HepG2 (cell line): ENCODE measurements around the gene ZNF19. TPM values are rescaled to one million over a fixed set of nuclear protein-coding genes. Genes with fewer than 3 reads are reported as not detected.
A peak's percentile ranks its signal among the peaks of the same experiment; 100 is the strongest.

Experiments
- AGO1 ChIP-seq: fragments of 200-400 bp; formaldehyde crosslinking; IDR thresholded peaks from 2 replicates; pipeline ENCODE4 v1.6.1; 2017; ENCODE audit warnings: mild to moderate bottlenecking, low read depth, low read length, moderate library complexity; ENCODE audit not compliant: poor library complexity, severe bottlenecking
- ETV6 ChIP-seq: sonication (generic); formaldehyde crosslinking; conservative IDR thresholded peaks from 2 replicates; pipeline ENCODE4 v1.4.0; 2020; ENCODE audit warnings: missing genetic modification reagents
- GATAD2A ChIP-seq: IDR thresholded peaks from 2 replicates; pipeline ENCODE4 v1.6.1; 2016
- GFI1 ChIP-seq: sonication (generic); formaldehyde crosslinking; IDR thresholded peaks from 2 replicates; pipeline ENCODE4 v1.5.0; 2020; ENCODE audit warnings: missing genetic modification reagents, mild to moderate bottlenecking, borderline replicate concordance
- HES4 ChIP-seq: sonication (generic); formaldehyde crosslinking; IDR thresholded peaks from 2 replicates; pipeline ENCODE4 v1.9.0; 2021; ENCODE audit warnings: mild to moderate bottlenecking, missing genetic modification reagents, borderline replicate concordance
- MAF1 ChIP-seq: sonication (generic); formaldehyde crosslinking; IDR thresholded peaks from 2 replicates; pipeline ENCODE4 v1.5.0; 2020; ENCODE audit warnings: missing genetic modification reagents, borderline replicate concordance
- NRL ChIP-seq: sonication (generic); formaldehyde crosslinking; IDR thresholded peaks from 2 replicates; pipeline ENCODE4 v1.5.0; 2020; ENCODE audit warnings: missing genetic modification reagents, mild to moderate bottlenecking, moderate library complexity, borderline replicate concordance
- SIX4 ChIP-seq: sonication (generic); formaldehyde crosslinking; IDR thresholded peaks from 2 replicates; pipeline ENCODE4 v1.4.0; 2020; ENCODE audit warnings: missing genetic modification reagents
- SUZ12 ChIP-seq: fragments of 150-350 bp; IDR thresholded peaks from 2 replicates; pipeline ENCODE4 v1.6.1; 2014; ENCODE audit warnings: low read depth, low read length
- TAF1 ChIP-seq: sonication (generic); formaldehyde crosslinking; IDR thresholded peaks from 2 replicates; pipeline ENCODE4 v1.4.0; 2020; ENCODE audit warnings: missing genetic modification reagents
- TEAD3 ChIP-seq: optimal IDR thresholded peaks from 2 replicates; pipeline ENCODE3; 2016; ENCODE audit warnings: borderline replicate concordance
- ZBTB21 ChIP-seq: sonication (generic); formaldehyde crosslinking; IDR thresholded peaks from 2 replicates; pipeline ENCODE4 v1.4.0; 2020; ENCODE audit warnings: missing genetic modification reagents
- ZMYM4 ChIP-seq: sonication (generic); formaldehyde crosslinking; IDR thresholded peaks from 2 replicates; pipeline ENCODE4 v1.8.1; 2023; ENCODE audit warnings: mild to moderate bottlenecking, missing genetic modification reagents
- ZNF343 ChIP-seq: sonication (generic); formaldehyde crosslinking; IDR thresholded peaks from 2 replicates; pipeline ENCODE4 v1.4.0; 2020; ENCODE audit warnings: mild to moderate bottlenecking, missing genetic modification reagents
- ZNF546 ChIP-seq: sonication (generic); formaldehyde crosslinking; conservative IDR thresholded peaks from 2 replicates; pipeline ENCODE4 v1.8.1; 2023; ENCODE audit warnings: mild to moderate bottlenecking, missing genetic modification reagents
- polyA plus RNA-seq, 8 experiments: library from polyadenylated mRNA; depleted of rRNA in 3 of 8; stranded (reverse) in 7 of 8; unstranded in 1 of 8; fragments of >200 nt; fragmentation: Illumina TruSeq in 4 of 8; extraction: Trizol in 4 of 8; gene quantifications; 2 replicates each; pipeline versions ENCODE4 v1.2.1 to v1.2.3, GENCODE V29; 2011 to 2016; ENCODE audit warnings: low read depth in 4 of 8, missing spikeins in 1 of 8, mixed read lengths in 1 of 8; ENCODE audit not compliant: insufficient read depth in 1 of 8
- total RNA-seq, 5 experiments: library from RNA; depleted of rRNA; stranded (reverse); fragments of >200 nt; fragmentation: Illumina TruSeq; extraction: Trizol; gene quantifications; 2 replicates each; pipeline ENCODE4 v1.2.3, GENCODE V29; 2016; ENCODE audit warnings: low read depth in 1 of 5
- TF ChIP-seq, protein P1 (sequence below), 2 experiments: sonication (generic) in 1 of 2; formaldehyde crosslinking in 1 of 2; IDR thresholded peaks; 2 replicates each; pipeline versions ENCODE4 v1.6.1 to v1.9.0; 2014 to 2022; ENCODE audit warnings: antibody characterized with exemption in 1 of 2, borderline replicate concordance in 1 of 2, inconsistent platforms in 1 of 2, low read depth in 1 of 2, missing genetic modification reagents in 1 of 2
- TF ChIP-seq, protein P2 (sequence below): IDR thresholded peaks from 2 replicates; pipeline ENCODE4 v1.6.1; 2016; ENCODE audit warnings: low read depth
- TF ChIP-seq, protein P3 (sequence below): sonication (generic); formaldehyde crosslinking; IDR thresholded peaks from 2 replicates; pipeline ENCODE4 v1.5.1; 2020; ENCODE audit warnings: missing genetic modification reagents, mild to moderate bottlenecking, borderline replicate concordance
- TF ChIP-seq, protein P4 (sequence below): sonication (generic); formaldehyde crosslinking; IDR thresholded peaks from 2 replicates; pipeline ENCODE4 v1.4.0; 2020; ENCODE audit warnings: mild to moderate bottlenecking, missing genetic modification reagents

ZNF19 gene
- total and polyA plus RNA-seq, 2 of the 13 experiments (the other 11 are each of a cell fraction or from before 2014, with no cell fraction given), result 3.2 to 5.8 TPM

DNA sequence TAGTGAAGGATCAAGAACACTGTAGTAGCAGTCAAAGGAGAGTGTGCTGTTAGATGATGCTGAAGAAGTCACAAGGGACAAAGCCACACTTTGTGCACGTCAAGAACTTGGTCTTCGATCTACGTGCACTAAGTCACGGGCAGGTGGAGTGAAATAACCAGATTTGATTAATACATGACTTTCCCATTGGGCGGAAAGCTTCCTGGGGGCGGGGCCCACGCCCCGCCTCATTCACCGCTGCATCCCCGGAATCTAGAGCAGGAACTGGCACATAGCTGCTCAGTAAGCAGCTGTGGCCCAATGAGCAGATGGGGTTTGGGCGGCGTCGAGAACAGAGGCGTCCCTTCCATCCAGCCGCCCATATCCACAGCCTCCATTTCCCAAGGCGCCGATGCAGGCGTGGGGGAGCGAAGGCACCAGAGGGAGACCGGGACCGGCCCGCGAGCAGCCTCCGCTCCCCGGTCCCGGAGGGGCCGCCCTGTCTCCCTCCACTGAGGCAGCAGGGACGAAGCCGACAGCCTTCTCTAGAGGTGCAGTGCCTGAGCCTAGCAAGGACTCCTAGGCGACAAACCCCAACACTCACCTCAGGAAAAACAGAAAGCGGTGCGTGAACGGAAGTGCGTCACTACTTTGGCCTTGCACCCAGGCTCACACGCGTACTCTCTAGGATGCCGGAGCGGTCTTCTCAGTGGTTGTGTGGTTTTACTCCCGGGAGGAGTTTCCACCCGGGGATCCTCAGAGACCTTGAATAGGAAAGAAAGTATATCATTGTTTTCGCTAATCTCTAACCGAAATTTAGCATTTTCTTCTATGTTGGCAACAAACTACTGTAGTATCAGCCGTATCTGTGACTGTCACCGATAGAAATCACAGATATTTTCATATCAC lies 4.9 kb downstream of the ZNF19 start (continued):
- TF ChIP-seq, protein P1, sequence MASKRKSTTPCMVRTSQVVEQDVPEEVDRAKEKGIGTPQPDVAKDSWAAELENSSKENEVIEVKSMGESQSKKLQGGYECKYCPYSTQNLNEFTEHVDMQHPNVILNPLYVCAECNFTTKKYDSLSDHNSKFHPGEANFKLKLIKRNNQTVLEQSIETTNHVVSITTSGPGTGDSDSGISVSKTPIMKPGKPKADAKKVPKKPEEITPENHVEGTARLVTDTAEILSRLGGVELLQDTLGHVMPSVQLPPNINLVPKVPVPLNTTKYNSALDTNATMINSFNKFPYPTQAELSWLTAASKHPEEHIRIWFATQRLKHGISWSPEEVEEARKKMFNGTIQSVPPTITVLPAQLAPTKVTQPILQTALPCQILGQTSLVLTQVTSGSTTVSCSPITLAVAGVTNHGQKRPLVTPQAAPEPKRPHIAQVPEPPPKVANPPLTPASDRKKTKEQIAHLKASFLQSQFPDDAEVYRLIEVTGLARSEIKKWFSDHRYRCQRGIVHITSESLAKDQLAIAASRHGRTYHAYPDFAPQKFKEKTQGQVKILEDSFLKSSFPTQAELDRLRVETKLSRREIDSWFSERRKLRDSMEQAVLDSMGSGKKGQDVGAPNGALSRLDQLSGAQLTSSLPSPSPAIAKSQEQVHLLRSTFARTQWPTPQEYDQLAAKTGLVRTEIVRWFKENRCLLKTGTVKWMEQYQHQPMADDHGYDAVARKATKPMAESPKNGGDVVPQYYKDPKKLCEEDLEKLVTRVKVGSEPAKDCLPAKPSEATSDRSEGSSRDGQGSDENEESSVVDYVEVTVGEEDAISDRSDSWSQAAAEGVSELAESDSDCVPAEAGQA (IDR thresholded peaks at IDR 0.05; ENCODE audit: low read depth), result peak; percentile 93
- TF ChIP-seq, protein P1 (CRISPR knock-in tag; IDR thresholded peaks at IDR 0.05; ENCODE audit: borderline replicate concordance), result no peak
- TF ChIP-seq TEAD3, result peak; percentile 72
- TF ChIP-seq GFI1 (CRISPR knock-in tag), result peak; percentile 98
- TF ChIP-seq, protein P2, sequence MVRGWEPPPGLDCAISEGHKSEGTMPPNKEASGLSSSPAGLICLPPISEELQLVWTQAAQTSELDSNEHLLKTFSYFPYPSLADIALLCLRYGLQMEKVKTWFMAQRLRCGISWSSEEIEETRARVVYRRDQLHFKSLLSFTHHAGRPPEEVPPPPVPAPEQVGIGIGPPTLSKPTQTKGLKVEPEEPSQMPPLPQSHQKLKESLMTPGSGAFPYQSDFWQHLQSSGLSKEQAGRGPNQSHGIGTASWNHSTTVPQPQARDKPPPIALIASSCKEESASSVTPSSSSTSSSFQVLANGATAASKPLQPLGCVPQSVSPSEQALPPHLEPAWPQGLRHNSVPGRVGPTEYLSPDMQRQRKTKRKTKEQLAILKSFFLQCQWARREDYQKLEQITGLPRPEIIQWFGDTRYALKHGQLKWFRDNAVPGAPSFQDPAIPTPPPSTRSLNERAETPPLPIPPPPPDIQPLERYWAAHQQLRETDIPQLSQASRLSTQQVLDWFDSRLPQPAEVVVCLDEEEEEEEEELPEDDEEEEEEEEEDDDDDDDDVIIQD (CRISPR knock-in tag), result no peak; the same call in 1 of the 2 replicates
- peak; percentile 78 for TF ChIP-seq ZMYM4
- TF ChIP-seq ZBTB21 (CRISPR knock-in tag), result peak; percentile 97
- peak; percentile 72 for TF ChIP-seq AGO1
- 0 out of 2 replicates have a peak, but pooled peaks have one; percentile 68 for TF ChIP-seq MAF1 (CRISPR knock-in tag)
- TF ChIP-seq ETV6 (CRISPR knock-in tag), result peak; percentile 79
- peak; percentile 72; the same call in 1 of the 2 replicates for TF ChIP-seq SIX4 (CRISPR knock-in tag)
- peak; percentile 39; the same call in 1 of the 2 replicates for TF ChIP-seq HES4 (CRISPR knock-in tag)
- peak; percentile 79 for TF ChIP-seq TAF1 (CRISPR knock-in tag)
- no peak for TF ChIP-seq ZNF343 (CRISPR knock-in tag)
- TF ChIP-seq, protein P3, sequence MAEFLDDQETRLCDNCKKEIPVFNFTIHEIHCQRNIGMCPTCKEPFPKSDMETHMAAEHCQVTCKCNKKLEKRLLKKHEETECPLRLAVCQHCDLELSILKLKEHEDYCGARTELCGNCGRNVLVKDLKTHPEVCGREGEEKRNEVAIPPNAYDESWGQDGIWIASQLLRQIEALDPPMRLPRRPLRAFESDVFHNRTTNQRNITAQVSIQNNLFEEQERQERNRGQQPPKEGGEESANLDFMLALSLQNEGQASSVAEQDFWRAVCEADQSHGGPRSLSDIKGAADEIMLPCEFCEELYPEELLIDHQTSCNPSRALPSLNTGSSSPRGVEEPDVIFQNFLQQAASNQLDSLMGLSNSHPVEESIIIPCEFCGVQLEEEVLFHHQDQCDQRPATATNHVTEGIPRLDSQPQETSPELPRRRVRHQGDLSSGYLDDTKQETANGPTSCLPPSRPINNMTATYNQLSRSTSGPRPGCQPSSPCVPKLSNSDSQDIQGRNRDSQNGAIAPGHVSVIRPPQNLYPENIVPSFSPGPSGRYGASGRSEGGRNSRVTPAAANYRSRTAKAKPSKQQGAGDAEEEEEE (CRISPR knock-in tag), result 0 out of 2 replicates have a peak, but pooled peaks have one; percentile 79
- no peak for TF ChIP-seq ZNF546
- no peak for TF ChIP-seq SUZ12
- TF ChIP-seq, protein P4, sequence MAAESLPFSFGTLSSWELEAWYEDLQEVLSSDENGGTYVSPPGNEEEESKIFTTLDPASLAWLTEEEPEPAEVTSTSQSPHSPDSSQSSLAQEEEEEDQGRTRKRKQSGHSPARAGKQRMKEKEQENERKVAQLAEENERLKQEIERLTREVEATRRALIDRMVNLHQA, result no peak
- TF ChIP-seq GATAD2A, result peak; percentile 64
- TF ChIP-seq NRL, result peak; percentile 33; the same call in 1 of the 2 replicates
